T-helper 2 cell treated with Interferon-gamma antibody and Interleukin-4, amounts not matched to agents 100 ng/mL and 5 ng/mL, for 36 hours (primary cell): ENCODE results near the gene NPVF. TPM values are rescaled to one million over a fixed set of nuclear protein-coding genes. Genes with fewer than 3 reads are reported as not detected.

Experiments
- intact Hi-C: fragments of 100-400 bp; cut with micrococcal nuclease; formaldehyde crosslinking; loops from one replicate; pipeline ENCODE4 v1.15.1; 2023
- total RNA-seq: library from RNA; stranded (reverse); gene quantifications from 2 replicates; pipeline ENCODE4 v1.2.3, GENCODE V29; 2022

Gene NPVF
- total RNA-seq, result not detected in 2 replicates

- intact Hi-C loops, result no loop called here
These were observed at the start of gene NPVF for GRCh38 chr7:25228386-25228785. Gene NPVF (minus strand): TSS chr7:25228486. CDS start chr7:25228439, 47 bp downstream.

- intact Hi-C loops, result no loop called here
These were observed 44.0 kb upstream of the NPVF start for GRCh38 chr7:25272265-25272664.

DNA sequence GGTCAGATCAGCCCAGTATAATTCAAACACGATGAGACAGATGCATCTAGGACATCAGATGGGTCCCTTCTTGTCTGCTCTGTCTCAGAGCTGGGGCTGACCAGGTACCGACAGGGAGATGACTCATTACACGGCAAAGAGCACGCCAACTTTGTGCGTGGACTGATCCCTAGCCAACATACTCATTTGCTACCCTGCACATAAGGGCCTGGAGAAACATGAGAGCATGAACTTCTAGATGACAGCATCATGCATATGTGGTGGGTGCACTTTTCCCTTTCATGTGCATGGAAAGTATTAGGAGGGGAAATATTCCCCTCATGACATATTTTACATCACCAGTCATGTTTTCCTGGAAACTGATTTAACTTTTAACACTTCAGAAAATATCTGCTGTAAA lies 35.1 kb upstream of the NPVF start:
- intact Hi-C loops, result no loop called here

DNA sequence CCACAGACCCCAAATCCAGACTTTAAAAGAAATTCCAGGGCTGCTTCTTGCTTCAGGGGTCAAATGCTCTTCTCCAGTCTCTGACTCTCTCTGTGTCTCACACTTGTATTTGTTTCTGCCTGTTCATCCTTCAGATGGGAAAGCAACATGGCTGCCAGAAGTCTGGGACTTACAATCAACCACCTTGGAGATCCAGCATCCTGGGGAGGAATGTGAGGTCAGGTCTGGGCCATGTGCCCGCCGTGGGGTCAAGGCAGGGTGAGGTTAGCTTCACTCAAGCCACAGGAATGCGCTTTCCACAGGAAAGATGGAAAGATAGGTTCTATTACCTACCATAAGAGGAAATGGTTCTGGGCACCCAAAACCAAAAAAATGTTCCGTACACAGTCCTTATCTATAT lies 34.3 kb upstream of the NPVF start:
- intact Hi-C loops, result no loop called here

GRCh38 chr7:25261545-25262140 lies 33.4 kb upstream of the NPVF start:
- intact Hi-C loops, result no loop called here

GRCh38 chr7:25260862-25261494 lies 32.7 kb upstream of the NPVF start:
- intact Hi-C loops, result no loop called here

DNA sequence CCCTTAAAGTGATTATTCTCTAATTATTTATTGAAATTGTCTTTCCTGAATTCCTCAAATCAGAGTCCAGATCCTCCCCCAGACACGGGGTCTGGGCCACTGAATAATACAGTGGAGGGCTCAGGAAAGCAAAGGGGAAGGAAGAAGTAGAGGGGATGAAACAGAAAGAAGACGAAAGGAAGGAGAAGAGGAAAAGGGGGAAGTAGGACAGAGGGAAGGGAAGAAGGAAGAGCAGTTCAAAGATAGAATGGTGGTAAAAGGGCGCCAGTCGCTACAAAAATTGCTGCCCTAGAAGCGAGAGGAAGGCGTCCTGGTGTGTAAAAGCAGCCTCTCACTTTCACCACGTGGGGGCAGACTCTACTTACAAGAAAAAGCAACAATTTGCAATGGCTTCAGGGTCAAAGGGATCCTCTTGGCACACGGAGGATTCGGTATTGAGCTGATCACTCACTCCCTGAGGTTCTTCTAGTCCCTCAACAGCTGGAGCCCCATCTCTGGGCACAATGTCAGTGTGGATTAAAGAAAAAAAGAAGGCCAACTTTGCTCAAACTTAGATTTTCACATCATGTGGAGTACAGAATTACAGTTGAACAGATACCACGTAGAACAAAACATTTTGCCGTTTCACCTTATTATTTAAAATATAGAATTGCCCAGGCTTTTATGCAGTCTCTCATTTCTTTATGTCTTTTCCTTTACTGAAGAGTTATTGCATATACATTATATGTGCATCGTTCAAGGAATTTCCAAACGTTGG lies 31.4 kb upstream of the NPVF start:
- intact Hi-C loops, result loop anchor here (1.0 kb wide), 3 partner anchors 130 to 595 kb away; no protein-coding TSS in a partner anchor

- intact Hi-C loops, result no loop called here
These were observed 28.1 kb upstream of the NPVF start for GRCh38 chr7:25256333-25256819.

DNA sequence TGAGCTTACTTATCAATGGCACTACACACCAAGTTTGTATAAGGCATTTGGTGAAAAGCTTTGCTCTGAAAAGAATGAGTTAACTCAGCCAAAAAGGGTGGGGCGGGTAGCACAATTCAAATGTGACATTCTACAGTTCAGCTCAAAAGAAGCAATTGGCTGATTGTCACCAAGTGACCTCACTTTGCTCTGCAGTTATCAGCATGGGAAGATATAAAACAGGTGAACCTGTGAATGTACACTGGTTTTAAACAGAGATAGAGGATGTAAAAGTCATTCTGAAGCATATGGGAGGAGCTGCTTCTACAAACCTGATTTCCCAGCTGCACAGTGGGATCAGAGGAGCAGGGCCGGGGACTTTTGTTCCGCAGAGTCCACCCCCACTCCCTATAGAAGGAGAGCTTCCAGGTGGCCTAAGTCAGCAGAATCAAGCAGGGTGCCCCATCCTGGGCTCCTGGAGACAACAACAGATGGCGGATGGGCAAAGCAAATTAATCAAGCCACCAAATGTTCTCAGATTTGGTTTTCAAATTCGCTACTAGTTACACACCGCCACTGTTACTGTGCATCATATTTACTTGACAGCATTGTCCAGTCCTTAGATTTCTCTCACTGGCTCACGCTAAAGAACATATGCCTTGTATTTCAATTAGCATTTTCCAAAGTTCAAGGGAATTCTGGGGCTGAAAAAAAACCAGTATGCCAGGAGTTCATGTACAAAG lies 27.5 kb upstream of the NPVF start:
- intact Hi-C loops, result no loop called here

GRCh38 chr7:25254604-25255003 lies 26.3 kb upstream of the NPVF start:
- intact Hi-C loops, result no loop called here

GRCh38 chr7:25253714-25254113 lies 25.4 kb upstream of the NPVF start:
- intact Hi-C loops, result no loop called here

- intact Hi-C loops, result no loop called here
These were observed 22.1 kb upstream of the NPVF start for GRCh38 chr7:25250386-25250785.

GRCh38 chr7:25249772-25250171 lies 21.5 kb upstream of the NPVF start:
- intact Hi-C loops, result no loop called here

GRCh38 chr7:25246306-25246705 lies 18.0 kb upstream of the NPVF start:
- intact Hi-C loops, result no loop called here

GRCh38 chr7:25244254-25245033 lies 16.2 kb upstream of the NPVF start:
- intact Hi-C loops, result no loop called here

GRCh38 chr7:25242678-25243077 lies 14.4 kb upstream of the NPVF start:
- intact Hi-C loops, result no loop called here

- intact Hi-C loops, result no loop called here
These were observed 12.6 kb upstream of the NPVF start for GRCh38 chr7:25240896-25241295.

- intact Hi-C loops, result no loop called here
These were observed 12.1 kb upstream of the NPVF start for GRCh38 chr7:25240340-25240739.

- intact Hi-C loops, result no loop called here
These were observed 11.6 kb upstream of the NPVF start for GRCh38 chr7:25239888-25240287.

DNA sequence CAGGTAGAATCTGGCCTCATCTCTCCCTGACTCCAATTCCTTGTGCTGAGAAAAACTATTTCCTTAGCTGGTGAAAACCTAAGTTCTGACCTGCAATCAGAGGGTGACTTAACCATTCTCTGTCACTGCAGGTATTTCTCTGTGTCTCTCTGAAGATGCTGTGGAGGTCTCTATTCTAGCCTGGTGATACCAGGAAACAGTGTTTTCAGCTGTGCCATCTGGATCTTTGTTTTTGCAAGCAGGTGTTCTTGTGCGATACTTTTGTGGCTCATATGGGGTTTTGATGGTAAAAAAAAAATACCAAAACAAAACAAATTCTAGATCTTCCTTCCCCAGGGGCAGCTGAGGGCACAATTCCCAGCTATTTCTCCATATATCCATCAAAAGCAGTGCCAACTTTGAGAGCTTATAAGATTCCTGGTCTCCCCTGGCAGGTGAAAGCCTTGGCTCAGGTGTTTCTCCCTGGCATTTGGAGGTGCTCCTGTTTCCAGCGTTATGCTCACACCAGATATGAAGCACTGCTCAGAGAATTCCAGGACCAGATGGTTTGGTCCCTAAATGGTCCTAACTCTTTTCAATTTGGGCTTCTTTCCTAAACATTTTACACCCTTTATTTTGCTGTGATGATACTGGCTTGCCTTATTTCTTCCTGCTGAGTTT lies 9.9 kb upstream of the NPVF start:
- intact Hi-C loops, result no loop called here
